DMS53 treated with DMSO at 0.1 percent for 48 hours (cell line): ENCODE results near the gene ME1.
"Not testable (repeated sequence)": the region's sequence is repeated elsewhere in the genome, so short reads cannot be mapped to it uniquely, and the experiment has no call there.

Experiments used
- DNase-seq: peaks from one replicate; lab custom pipeline; 2025; ENCODE audit not compliant: unreplicated experiment; lab: John Stamatoyannopoulos, UW

Gene ME1

GRCh38 chr6:83260577-83260976, 170.3 kb downstream of the ME1 start:
- DNase-seq = no peak

DNA sequence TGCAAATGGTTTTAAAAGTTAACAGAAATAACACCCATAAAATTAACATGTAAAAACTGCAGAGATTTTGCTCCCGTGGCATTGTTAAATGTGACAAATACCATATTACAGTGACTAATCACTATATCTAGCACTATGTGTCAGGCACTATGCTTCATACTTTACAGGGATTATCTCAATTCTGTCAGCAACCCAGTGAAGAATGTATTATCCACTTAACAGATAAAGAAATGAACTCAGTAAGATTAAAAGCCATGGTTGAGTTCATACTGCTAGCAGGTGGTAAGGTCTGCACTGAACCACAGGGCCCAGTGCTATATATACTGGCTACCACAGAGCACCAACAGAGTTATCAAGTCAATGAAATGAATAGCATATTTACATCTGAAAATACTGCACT, 172.3 kb downstream of the ME1 start:
- no peak for DNase-seq

DNA sequence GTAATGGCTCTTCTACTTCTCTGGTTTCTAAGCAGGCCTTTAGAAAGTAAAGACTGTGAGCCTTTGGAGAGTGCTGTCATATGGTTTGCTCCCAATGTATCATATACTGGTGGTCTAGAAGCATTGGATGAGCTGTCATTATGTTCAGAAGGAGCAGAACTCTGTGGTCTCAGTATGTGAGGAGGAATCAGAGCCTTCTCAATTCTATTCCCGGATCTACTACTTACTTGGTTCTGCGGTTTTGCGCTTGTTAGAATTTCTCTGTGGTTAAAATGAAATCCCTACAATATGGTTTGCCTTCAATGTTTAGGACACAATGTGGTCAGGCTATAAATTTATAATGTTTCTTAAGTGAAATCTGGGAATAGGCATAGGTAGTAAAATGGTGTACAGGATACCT, 173.1 kb downstream of the ME1 start:
- DNase-seq = no peak

- DNase-seq = not testable (repeated sequence)
Observed at GRCh38 chr6:83256719-83257118, 174.1 kb downstream of the ME1 start.

GRCh38 chr6:83252719-83253118, 178.1 kb downstream of the ME1 start:
- no peak for DNase-seq

DNA sequence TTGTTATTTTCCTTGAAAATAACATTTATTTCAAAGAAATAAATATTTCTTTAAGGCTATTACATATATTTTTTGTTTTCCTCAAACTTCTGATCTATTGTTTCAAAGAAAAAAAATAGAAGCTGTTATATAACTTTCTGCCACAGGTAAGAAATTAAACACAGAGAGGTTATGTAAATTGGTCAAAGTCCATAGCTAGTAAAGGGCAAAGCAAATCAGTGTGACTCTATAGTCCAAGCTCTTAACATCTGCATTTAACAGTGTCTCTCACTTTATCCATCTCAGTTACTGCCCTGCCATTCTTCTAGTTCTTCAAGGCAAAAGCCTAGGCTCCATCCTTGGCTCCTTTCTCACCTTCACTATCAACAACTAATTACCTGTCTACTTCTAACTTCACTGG, 180.6 kb downstream of the ME1 start:
- no peak for DNase-seq

DNA sequence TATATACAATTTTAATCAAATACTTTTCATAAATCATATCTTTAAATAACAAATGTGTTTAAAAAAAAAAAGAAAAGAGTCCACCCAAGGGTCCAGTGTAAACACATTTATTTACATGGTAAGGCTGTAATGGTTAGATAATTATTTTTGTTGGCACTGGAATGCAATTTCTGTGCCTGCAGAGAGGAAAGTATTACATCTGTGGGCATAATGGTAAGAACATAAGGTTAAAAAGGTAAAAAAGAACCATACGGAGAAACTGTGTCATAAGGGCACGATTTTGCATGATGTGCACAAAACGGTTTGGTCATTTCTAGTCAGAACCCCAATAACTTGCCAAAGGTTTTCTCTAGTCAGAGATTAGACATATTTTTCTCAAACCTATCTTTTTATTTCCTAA, 183.4 kb downstream of the ME1 start:
- no peak for DNase-seq

DNA sequence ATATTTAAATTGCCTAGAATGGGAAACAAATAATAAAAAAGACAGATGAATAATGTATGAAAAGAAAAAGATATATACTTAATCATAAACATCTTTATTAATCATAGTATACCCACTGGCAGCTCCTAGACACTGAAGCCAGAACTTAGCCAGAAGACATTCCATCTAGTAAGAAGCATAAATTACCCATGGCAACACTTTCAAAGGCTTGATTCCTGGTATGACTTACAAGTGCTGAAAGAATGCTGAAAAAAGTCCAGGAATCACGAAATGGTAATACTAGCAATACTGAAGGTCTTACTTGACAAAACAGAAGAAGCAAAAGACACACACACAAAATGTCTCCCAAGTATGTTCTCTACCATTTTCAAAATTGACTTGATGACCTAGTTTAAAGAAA, 199.7 kb downstream of the ME1 start:
- no peak for DNase-seq

DNA sequence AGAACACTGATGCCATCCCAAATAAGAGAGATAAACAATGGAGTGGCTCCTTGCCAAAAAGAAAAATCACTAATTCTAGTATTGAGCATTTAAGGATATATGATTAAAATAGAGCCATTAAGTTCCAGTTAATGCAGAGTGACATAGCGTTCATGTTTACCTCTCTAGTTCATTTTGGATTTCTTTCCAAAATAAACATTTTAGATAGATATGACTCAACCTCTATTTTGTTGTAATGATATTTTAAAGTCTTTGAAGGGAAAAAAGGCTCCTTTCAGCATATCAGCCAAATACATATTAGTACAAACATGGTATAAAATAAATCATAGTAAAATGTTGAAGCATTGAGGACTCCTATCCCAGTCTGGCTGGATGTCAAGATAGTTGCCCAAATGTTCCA, 204.3 kb downstream of the ME1 start:
- DNase-seq = no peak

- DNase-seq = no peak
Observed at GRCh38 chr6:83221889-83222479, 208.9 kb downstream of the ME1 start.

- DNase-seq = no peak
Observed at GRCh38 chr6:83221276-83221675, 209.6 kb downstream of the ME1 start.

DNA sequence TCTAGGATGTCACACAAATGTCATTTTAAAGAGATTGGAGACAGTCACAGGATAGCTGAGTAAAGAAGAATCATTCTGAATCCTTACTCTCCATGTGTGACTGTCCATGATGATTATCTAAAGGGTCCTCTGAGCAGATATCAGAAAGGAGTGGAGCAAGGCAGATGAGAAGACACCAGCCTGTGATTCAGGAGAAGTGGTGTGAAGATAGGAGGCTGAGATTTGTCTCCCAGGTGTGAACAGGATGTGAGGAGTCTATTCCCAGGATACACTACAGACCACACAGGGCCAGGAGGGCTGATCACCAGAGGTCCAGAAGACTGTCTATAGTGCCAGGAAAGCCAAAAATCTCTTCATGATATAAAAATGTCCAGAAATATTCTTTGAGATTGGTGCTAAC, 210.7 kb downstream of the ME1 start:
- DNase-seq = no peak

GRCh38 chr6:83218646-83219045, 212.2 kb downstream of the ME1 start:
- no peak for DNase-seq

DNA sequence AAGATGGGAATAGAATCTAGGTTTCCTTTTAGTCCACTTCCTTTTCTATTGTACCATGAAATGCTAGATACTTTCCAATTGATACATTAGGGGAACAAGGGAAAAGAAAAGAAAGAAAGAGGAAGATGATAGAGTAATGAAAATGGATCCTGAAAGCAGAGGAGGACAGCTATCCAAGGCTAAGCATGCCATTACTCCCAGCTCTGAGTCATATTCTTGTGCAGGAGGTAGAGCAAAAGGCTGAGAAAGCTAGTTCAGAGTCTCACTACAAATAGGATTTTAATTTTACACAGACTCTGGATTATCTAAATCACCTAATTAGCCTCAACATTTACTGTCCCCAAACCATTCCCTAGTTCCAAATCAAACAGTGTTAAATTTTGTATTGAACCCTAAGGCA, 214.0 kb downstream of the ME1 start:
- no peak for DNase-seq

- peak; percentile 18 for DNase-seq
Observed at GRCh38 chr6:83215131-83216047, 215.5 kb downstream of the ME1 start.

GRCh38 chr6:83202031-83202430, 228.8 kb downstream of the ME1 start:
- DNase-seq = no peak

DNA sequence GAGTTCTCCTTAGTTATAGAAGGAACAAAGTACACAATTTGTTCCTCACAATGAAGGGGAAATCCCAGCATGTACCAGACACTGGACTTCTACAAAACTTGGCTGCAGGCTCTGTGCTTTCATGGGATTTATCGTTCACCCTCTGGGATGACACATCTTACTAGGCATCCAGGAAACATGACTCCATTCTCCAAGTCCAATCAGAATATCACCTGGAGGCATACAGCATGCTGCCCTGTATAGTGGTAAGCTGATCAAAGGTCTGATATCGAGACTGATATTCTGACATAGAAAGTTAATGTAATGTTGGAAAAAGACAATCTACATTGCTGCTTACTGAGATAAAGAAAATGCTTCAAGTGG, 231.0 kb downstream of the ME1 start:
- no peak for DNase-seq

GRCh38 chr6:83199173-83199862, 231.5 kb downstream of the ME1 start:
- no peak for DNase-seq

DNA sequence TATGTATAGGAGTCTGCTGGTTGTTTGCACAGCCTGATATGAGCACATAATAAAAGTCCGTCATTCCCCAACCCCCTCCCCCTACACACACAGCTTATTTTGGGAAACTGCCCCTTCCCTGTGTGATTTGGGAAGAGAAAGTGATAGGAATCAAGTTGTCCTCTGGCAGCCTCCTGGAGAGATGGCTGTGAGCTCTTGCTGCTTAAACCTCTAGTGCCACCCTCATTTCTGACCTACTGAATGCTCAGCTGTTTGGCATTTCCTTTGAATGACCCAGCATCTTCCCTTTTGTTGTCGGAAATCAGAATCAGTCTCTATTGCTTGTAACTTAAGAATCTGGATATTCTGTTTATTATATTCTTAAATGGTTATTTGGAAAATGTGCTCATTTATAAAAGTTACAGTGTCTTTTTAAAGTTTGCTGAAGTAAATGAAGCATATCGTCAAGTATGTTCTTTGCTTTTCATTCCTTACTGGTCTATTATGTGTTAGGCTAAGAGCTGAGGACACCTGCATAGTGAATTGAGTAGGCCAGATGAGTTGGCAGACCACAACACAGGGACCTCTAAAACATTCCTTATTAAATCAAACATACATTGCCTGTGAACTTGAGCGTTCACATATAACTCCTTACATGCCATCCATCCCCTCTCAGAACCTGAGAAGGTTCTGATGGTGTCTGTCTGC, 232.2 kb downstream of the ME1 start:
- DNase-seq = no peak

- DNase-seq = peak; percentile 24
Observed at GRCh38 chr6:83193747-83194566, 236.9 kb downstream of the ME1 start.
